LNCAP (cell line): ENCODE measurements around the gene HSD3B2.

Experiments
- CTCF ChIP-seq: fragments of 450-650 bp; IDR thresholded peaks from 2 replicates; pipeline ENCODE4 v1.5.1; 2017; ENCODE audit warnings: mild to moderate bottlenecking

HSD3B2 gene

GRCh38 chr1:119373465-119373864, 41.5 kb upstream of the HSD3B2 start:
- no peak for TF ChIP-seq CTCF

GRCh38 chr1:119374208-119374874, 40.6 kb upstream of the HSD3B2 start:
- TF ChIP-seq CTCF = no peak

GRCh38 chr1:119375366-119375765, 39.6 kb upstream of the HSD3B2 start:
- no peak for TF ChIP-seq CTCF

- TF ChIP-seq CTCF = no peak
These were observed 38.4 kb upstream of the HSD3B2 start for GRCh38 chr1:119376594-119376993.

- no peak for TF ChIP-seq CTCF
These were observed 35.8 kb upstream of the HSD3B2 start for GRCh38 chr1:119379117-119379516.

- no peak for TF ChIP-seq CTCF
These were observed 34.6 kb upstream of the HSD3B2 start for GRCh38 chr1:119380304-119380703.

GRCh38 chr1:119380983-119381662, 33.8 kb upstream of the HSD3B2 start:
- no peak for TF ChIP-seq CTCF
